A549 (cell line): ENCODE data around the gene NR2C2AP.

Experiments
- CTCF ChIP-seq: fragments of >200 bp; sonication (Bioruptor Twin); formaldehyde crosslinking; IDR thresholded peaks from 3 replicates; pipeline ENCODE4 v1.5.1; 2016
- POLR2A ChIP-seq: IDR thresholded peaks from 2 replicates; pipeline ENCODE4 v1.6.1; 2012; ENCODE audit warnings: mild to moderate bottlenecking, low read length
- RAD21 ChIP-seq, 2 experiments: fragments of >200 bp in 1 of 2; sonication (Bioruptor Twin) in 1 of 2; formaldehyde crosslinking in 1 of 2; IDR thresholded peaks in 1 of 2; conservative IDR thresholded peaks in 1 of 2; 2 replicates in 1 of 2; 3 replicates in 1 of 2; pipeline ENCODE4 v1.6.1; 2012 to 2018; ENCODE audit warnings: inconsistent platforms in 1 of 2
- SMC3 ChIP-seq: fragments of >200 bp; sonication (Bioruptor Twin); formaldehyde crosslinking; IDR thresholded peaks from 3 replicates; pipeline ENCODE4 v1.6.1; 2018; ENCODE audit warnings: inconsistent platforms
- TF ChIP-seq, protein P1 (sequence below): IDR thresholded peaks from 2 replicates; pipeline ENCODE4 v1.6.1; 2012; ENCODE audit warnings: low read depth, borderline replicate concordance
- TF ChIP-seq, protein P2 (sequence below): fragments of 200-600 bp; sonication (generic); IDR thresholded peaks from 2 replicates; pipeline ENCODE4 v1.6.1; 2016; ENCODE audit warnings: antibody characterized with exemption, mild to moderate bottlenecking, moderate library complexity

DNA sequence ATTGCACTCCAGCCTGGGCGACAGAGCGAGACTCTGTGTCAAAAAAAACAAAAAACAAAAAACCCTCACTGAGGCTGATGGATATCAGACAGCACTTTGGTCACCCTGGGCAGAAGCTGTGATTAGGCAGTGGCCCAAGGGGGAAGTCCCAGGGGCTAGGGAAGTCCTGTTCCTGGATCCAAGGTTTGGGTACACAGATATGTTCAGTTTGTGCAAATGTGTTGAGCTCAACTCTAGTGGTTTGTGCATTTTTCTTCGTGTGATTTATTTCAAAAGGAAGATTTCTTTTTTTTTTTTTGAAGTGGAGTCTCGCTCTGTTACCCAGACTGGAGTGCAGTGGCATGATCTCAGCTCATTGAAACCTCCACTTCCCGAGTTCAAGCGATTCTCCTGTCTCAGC is 45.4 kb downstream of the NR2C2AP start:
- TF ChIP-seq CTCF (no peak), RAD21 (conservative IDR thresholded peaks at IDR 0.05 in 1 of 2, IDR thresholded peaks at IDR 0.05 in 1 of 2) (no peak), SMC3 (no peak), POLR2A (no peak)
- TF ChIP-seq, protein P1, sequence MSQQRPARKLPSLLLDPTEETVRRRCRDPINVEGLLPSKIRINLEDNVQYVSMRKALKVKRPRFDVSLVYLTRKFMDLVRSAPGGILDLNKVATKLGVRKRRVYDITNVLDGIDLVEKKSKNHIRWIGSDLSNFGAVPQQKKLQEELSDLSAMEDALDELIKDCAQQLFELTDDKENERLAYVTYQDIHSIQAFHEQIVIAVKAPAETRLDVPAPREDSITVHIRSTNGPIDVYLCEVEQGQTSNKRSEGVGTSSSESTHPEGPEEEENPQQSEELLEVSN = no peak
- TF ChIP-seq, protein P2, sequence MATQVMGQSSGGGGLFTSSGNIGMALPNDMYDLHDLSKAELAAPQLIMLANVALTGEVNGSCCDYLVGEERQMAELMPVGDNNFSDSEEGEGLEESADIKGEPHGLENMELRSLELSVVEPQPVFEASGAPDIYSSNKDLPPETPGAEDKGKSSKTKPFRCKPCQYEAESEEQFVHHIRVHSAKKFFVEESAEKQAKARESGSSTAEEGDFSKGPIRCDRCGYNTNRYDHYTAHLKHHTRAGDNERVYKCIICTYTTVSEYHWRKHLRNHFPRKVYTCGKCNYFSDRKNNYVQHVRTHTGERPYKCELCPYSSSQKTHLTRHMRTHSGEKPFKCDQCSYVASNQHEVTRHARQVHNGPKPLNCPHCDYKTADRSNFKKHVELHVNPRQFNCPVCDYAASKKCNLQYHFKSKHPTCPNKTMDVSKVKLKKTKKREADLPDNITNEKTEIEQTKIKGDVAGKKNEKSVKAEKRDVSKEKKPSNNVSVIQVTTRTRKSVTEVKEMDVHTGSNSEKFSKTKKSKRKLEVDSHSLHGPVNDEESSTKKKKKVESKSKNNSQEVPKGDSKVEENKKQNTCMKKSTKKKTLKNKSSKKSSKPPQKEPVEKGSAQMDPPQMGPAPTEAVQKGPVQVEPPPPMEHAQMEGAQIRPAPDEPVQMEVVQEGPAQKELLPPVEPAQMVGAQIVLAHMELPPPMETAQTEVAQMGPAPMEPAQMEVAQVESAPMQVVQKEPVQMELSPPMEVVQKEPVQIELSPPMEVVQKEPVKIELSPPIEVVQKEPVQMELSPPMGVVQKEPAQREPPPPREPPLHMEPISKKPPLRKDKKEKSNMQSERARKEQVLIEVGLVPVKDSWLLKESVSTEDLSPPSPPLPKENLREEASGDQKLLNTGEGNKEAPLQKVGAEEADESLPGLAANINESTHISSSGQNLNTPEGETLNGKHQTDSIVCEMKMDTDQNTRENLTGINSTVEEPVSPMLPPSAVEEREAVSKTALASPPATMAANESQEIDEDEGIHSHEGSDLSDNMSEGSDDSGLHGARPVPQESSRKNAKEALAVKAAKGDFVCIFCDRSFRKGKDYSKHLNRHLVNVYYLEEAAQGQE = no peak
